H9 (cell line): ENCODE results near the gene MPZL3. TPM values are rescaled to one million over a fixed set of nuclear protein-coding genes. Genes with fewer than 3 reads are reported as not detected.

Source experiments
- DNase-seq: peaks from one replicate; pipeline ENCODE4 v3.0.0-alpha.2; 2017
- H2AFZ ChIP-seq: one replicate; pipeline ENCODE4 v1.6.1; 2013; ENCODE audit warnings: mild to moderate bottlenecking, low read length, control low read depth, moderate library complexity
- H2AK5ac ChIP-seq: 2 replicates; pipeline ENCODE4 v1.6.1; 2013; ENCODE audit warnings: low read length, control low read depth, mixed read lengths; ENCODE audit not compliant: insufficient read length
- H2BK120ac ChIP-seq: one replicate; pipeline ENCODE4 v1.6.1; 2013; ENCODE audit warnings: low read depth, mild to moderate bottlenecking, low read length, control low read depth, inconsistent platforms; ENCODE audit not compliant: poor library complexity, severe bottlenecking
- H2BK12ac ChIP-seq: 2 replicates; pipeline ENCODE4 v1.6.1; 2013; ENCODE audit warnings: low read length, control low read depth, mixed read lengths, low read depth; ENCODE audit not compliant: insufficient read length
- H2BK15ac ChIP-seq: 2 replicates; pipeline ENCODE4 v1.6.1; 2013; ENCODE audit warnings: low read depth, low read length, control low read depth
- H2BK20ac ChIP-seq: one replicate; pipeline ENCODE4 v1.6.1; 2013; ENCODE audit warnings: low read depth, mild to moderate bottlenecking, low read length, control low read depth, inconsistent platforms; ENCODE audit not compliant: poor library complexity, severe bottlenecking
- H2BK5ac ChIP-seq: 2 replicates; pipeline ENCODE4 v1.6.1; 2013; ENCODE audit warnings: low read length, control low read depth, mixed read lengths; ENCODE audit not compliant: insufficient read length
- H3K14ac ChIP-seq: 2 replicates; pipeline ENCODE4 v1.6.1; 2013; ENCODE audit warnings: low read length, control low read depth; ENCODE audit not compliant: insufficient read depth
- H3K18ac ChIP-seq: 2 replicates; pipeline ENCODE4 v1.6.1; 2013; ENCODE audit warnings: low read depth, mild to moderate bottlenecking, mixed read lengths, low read length, control low read depth; ENCODE audit not compliant: insufficient read length
- H3K23ac ChIP-seq: 2 replicates; pipeline ENCODE4 v1.6.1; 2013; ENCODE audit warnings: low read length, control low read depth, mixed read lengths, low read depth; ENCODE audit not compliant: insufficient read length
- H3K23me2 ChIP-seq: 2 replicates; pipeline ENCODE4 v1.6.1; 2013; ENCODE audit warnings: low read depth, mild to moderate bottlenecking, mixed read lengths, low read length, control low read depth; ENCODE audit not compliant: insufficient read length, poor library complexity, severe bottlenecking
- H3K27ac ChIP-seq: 2 replicates; pipeline ENCODE4 v1.5.1; 2013; ENCODE audit warnings: low read length, control low read depth, mixed read lengths, low read depth; ENCODE audit not compliant: insufficient read length
- H3K27me3 ChIP-seq: 2 replicates; pipeline ENCODE4 v1.6.1; 2013; ENCODE audit warnings: low read length, control low read depth, inconsistent platforms; ENCODE audit not compliant: insufficient read depth
- H3K4ac ChIP-seq: 2 replicates; pipeline ENCODE4 v1.6.1; 2013; ENCODE audit warnings: low read depth, mild to moderate bottlenecking, control low read depth, inconsistent platforms, low read length, moderate library complexity
- H3K4me1 ChIP-seq: 2 replicates; pipeline ENCODE4 v1.6.1; 2013; ENCODE audit warnings: low read length, control low read depth, inconsistent platforms; ENCODE audit not compliant: insufficient read depth
- H3K4me2 ChIP-seq: 2 replicates; pipeline ENCODE4 v1.6.1; 2013; ENCODE audit warnings: low read length, control low read depth, mixed read lengths; ENCODE audit not compliant: insufficient read length, insufficient read depth
- H3K56ac ChIP-seq: 2 replicates; pipeline ENCODE4 v1.6.1; 2013; ENCODE audit warnings: low read depth, mild to moderate bottlenecking, mixed read lengths, low read length, control low read depth; ENCODE audit not compliant: insufficient read length
- H3K79me1 ChIP-seq: 2 replicates; pipeline ENCODE4 v1.6.1; 2013; ENCODE audit warnings: low read depth, mild to moderate bottlenecking, moderate library complexity, low read length, control low read depth, inconsistent platforms; ENCODE audit not compliant: insufficient read depth, poor library complexity, severe bottlenecking
- H3K79me2 ChIP-seq: 2 replicates; pipeline ENCODE4 v1.6.1; 2013; ENCODE audit warnings: low read length, control low read depth, inconsistent platforms; ENCODE audit not compliant: insufficient read depth
- H3K9ac ChIP-seq: 2 replicates; pipeline ENCODE4 v1.6.1; 2013; ENCODE audit warnings: low read length, control low read depth, mixed read lengths; ENCODE audit not compliant: insufficient read length; ENCODE audit errors: extremely low read depth
- H3K9me3 ChIP-seq: one replicate; pipeline ENCODE4 v1.6.1; 2013; ENCODE audit warnings: low read depth, low read length, inconsistent platforms; ENCODE audit not compliant: control insufficient read depth
- H3T11ph ChIP-seq: one replicate; pipeline ENCODE4 v1.6.1; 2013; ENCODE audit warnings: mild to moderate bottlenecking, low read length, control low read depth, inconsistent platforms
- H4K20me1 ChIP-seq: one replicate; pipeline ENCODE4 v1.6.1; 2013; ENCODE audit not compliant: control insufficient read depth, insufficient read length, insufficient read depth
- H4K5ac ChIP-seq: 2 replicates; pipeline ENCODE4 v1.6.1; 2013; ENCODE audit warnings: low read depth, mild to moderate bottlenecking, mixed read lengths, low read length, control low read depth; ENCODE audit not compliant: insufficient read length
- H4K8ac ChIP-seq: replicated peaks from 2 replicates; pipeline ENCODE4 v1.6.1; 2013; ENCODE audit warnings: low read length, control low read depth, mixed read lengths, low read depth; ENCODE audit not compliant: insufficient read length
- H4K91ac ChIP-seq: 2 replicates; pipeline ENCODE4 v1.6.1; 2013; ENCODE audit warnings: low read depth, mild to moderate bottlenecking, moderate library complexity, mixed read lengths, low read length, control low read depth; ENCODE audit not compliant: insufficient read length
- H3K27ac Mint-ChIP-seq, 3 experiments: 2 replicates in 2 of 3; 3 replicates in 1 of 3; pipeline ENCODE4 v1.8.0; 2020 to 2021; ENCODE audit warnings: mixed read lengths in 3 of 3, mild to moderate bottlenecking in 1 of 3, moderate library complexity in 1 of 3
- H3K27me3 Mint-ChIP-seq: 2 replicates; pipeline ENCODE4 v1.8.0; 2021; ENCODE audit warnings: low read depth, mild to moderate bottlenecking, moderate library complexity, mixed read lengths
- H3K36me3 Mint-ChIP-seq, 3 experiments: 2 replicates in 2 of 3; 3 replicates in 1 of 3; pipeline ENCODE4 v1.8.0; 2020 to 2021; ENCODE audit warnings: low read depth in 3 of 3, mixed read lengths in 3 of 3; ENCODE audit not compliant: insufficient read depth in 1 of 3
- H3K4me1 Mint-ChIP-seq, 2 experiments: 2 replicates each; pipeline ENCODE4 v1.8.0; 2020; ENCODE audit warnings: mixed read lengths in 2 of 2
- H3K4me3 Mint-ChIP-seq, 2 experiments: 2 replicates in 1 of 2; 3 replicates in 1 of 2; pipeline ENCODE4 v1.8.0; 2020 to 2021; ENCODE audit warnings: mild to moderate bottlenecking in 2 of 2, mixed read lengths in 2 of 2, moderate library complexity in 1 of 2
- H3K9me3 Mint-ChIP-seq, 2 experiments: 2 replicates in 1 of 2; 3 replicates in 1 of 2; pipeline ENCODE4 v1.8.0; 2020; ENCODE audit warnings: mild to moderate bottlenecking in 2 of 2, mixed read lengths in 2 of 2, moderate library complexity in 1 of 2
- CTCF ChIP-seq: fragments of 200-600 bp; sonication (generic); conservative IDR thresholded peaks from 3 replicates; pipeline ENCODE4 v1.8.0; 2021; ENCODE audit warnings: antibody characterized with exemption, mild to moderate bottlenecking
- WGBS: extraction: QIAGEN DNeasy Blood & Tissue Kit; methylation state at CpG from one replicate; pipeline ENCODE4 v1.1.7; 2013; ENCODE audit warnings: missing lambda C conversion rate, low lambda C conversion rate, mixed read lengths; ENCODE audit not compliant: insufficient read length; ENCODE audit errors: extremely low coverage; 5-methylcytosine and 5-hydroxymethylcytosine counted together
- total RNA-seq: library from RNA; stranded (reverse); gene quantifications from 2 replicates; pipeline ENCODE4 v1.2.1, GENCODE V29; 2021

Gene MPZL3
- total RNA-seq, 1 experiment from 2014 or later: 2.6 TPM

DNA sequence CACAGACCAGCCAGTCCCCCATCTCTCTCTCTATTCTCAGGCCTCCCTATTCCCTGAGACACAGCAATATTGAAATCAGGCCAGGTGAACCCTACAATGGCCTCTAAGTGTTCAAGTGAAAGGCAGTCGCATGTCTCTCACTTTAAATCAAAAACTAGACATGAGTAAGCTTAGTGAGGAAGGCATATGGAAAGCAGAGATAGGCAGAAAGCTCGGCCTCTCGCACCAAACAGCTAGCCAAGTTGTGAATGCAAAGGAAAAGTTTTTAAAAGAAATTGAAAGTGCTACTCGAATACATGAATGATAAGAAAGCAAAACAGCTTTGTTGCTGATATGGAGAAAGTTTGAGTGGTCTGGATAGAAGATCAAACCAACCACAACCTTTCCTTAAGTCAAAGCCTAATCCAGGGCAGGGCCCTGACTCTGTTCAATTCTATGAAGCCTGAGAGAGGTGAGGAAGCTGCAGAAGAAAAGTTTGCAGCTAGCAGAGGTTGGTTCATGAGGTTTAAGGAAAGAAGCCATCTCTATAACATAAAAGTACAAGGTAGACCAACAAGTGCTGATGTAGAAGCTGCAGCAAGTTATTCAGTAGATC is 31.7 kb upstream of the MPZL3 start:
- no peak overlapping the region for H4K91ac ChIP-seq
- no peak overlapping the region for H2BK120ac ChIP-seq
- WGBS: no CpG with 5 or more reads among the region's 4 CpGs
- no peak overlapping the region for H3K18ac ChIP-seq
- H4K20me1 ChIP-seq: no peaks in the 10 kb centered on the region
- H3T11ph ChIP-seq: no peak overlapping the region
- H2BK20ac ChIP-seq: no peak overlapping the region
- Mint-ChIP-seq H3K4me3 (no peak overlapping the region), H3K27ac (no peak overlapping the region), H3K36me3 (no peaks in the 10 kb centered on the region), H3K27me3 (peaks cover 21% of the 10 kb centered on the region), H3K9me3 (no peaks in the 10 kb centered on the region), H3K4me1 (no peaks in the 10 kb centered on the region)
- no peak overlapping the region for H3K9ac ChIP-seq
- no peak overlapping the region for H2AFZ ChIP-seq
- no peak overlapping the region for H2BK5ac ChIP-seq
- no peak overlapping the region for H3K4me2 ChIP-seq
- H3K27ac ChIP-seq: no peak overlapping the region
- H3K79me2 ChIP-seq: no peaks in the 10 kb centered on the region
- no peak overlapping the region for H3K4ac ChIP-seq
- no peak overlapping the region for H3K56ac ChIP-seq
- no peak overlapping the region for H4K8ac ChIP-seq
- no peak for DNase-seq
- H2BK12ac ChIP-seq: no peak overlapping the region
- H3K9me3 ChIP-seq: no peaks in the 10 kb centered on the region
- no peak overlapping the region for H4K5ac ChIP-seq
- no peaks in the 10 kb centered on the region for H3K23me2 ChIP-seq
- H2BK15ac ChIP-seq: no peak overlapping the region
- H3K14ac ChIP-seq: no peak overlapping the region
- H3K4me1 ChIP-seq: no peaks in the 10 kb centered on the region
- no peaks in the 10 kb centered on the region for H3K79me1 ChIP-seq
- no peaks in the 10 kb centered on the region for H3K27me3 ChIP-seq
- no peak overlapping the region for H2AK5ac ChIP-seq
- no peak for TF ChIP-seq CTCF
- H3K23ac ChIP-seq: no peak overlapping the region
